DND-41 (cell line): ENCODE results near the gene FHIP1A.

Source experiments
- ATAC-seq: fragments of 200-7000 bp; cut with Tn5 transposase; 3 replicates; pipeline ENCODE4 v1.9.1; 2021; ENCODE audit warnings: low read depth; ENCODE audit not compliant: insufficient read depth
- DNase-seq: peaks from one replicate; pipeline ENCODE4 v3.0.0-alpha.2; 2020
- H2AFZ ChIP-seq: 2 replicates; pipeline ENCODE4 v1.6.0; 2012; ENCODE audit warnings: low read depth, low read length
- H3K27ac ChIP-seq: 2 replicates; pipeline ENCODE4 v1.5.1; 2012; ENCODE audit warnings: low read length, inconsistent platforms
- H3K27me3 ChIP-seq: fragments of 200-600 bp; sonication (generic); 2 replicates; pipeline ENCODE4 v1.6.0; 2012; ENCODE audit warnings: low read length, mild to moderate bottlenecking, inconsistent platforms; ENCODE audit not compliant: insufficient read depth, poor library complexity
- H3K36me3 ChIP-seq: 2 replicates; pipeline ENCODE4 v1.5.1; 2012; ENCODE audit warnings: low read length, inconsistent platforms; ENCODE audit not compliant: insufficient read depth
- H3K4me1 ChIP-seq: 2 replicates; pipeline ENCODE4 v1.5.1; 2012; ENCODE audit warnings: mild to moderate bottlenecking, low read length; ENCODE audit not compliant: insufficient read depth
- H3K4me2 ChIP-seq: 2 replicates; pipeline ENCODE4 v1.6.0; 2012; ENCODE audit warnings: mild to moderate bottlenecking, moderate library complexity, low read length, inconsistent platforms; ENCODE audit not compliant: insufficient read depth
- H3K4me3 ChIP-seq, 2 experiments: fragments of 200-600 bp in 1 of 2; shearing (Covaris generic) in 1 of 2; 2 replicates each; pipeline ENCODE4 v1.5.1; 2012 to 2016; ENCODE audit warnings: inconsistent platforms in 2 of 2, low read length in 2 of 2, mild to moderate bottlenecking in 2 of 2, low read depth in 1 of 2, moderate library complexity in 1 of 2
- H3K79me2 ChIP-seq: 2 replicates; pipeline ENCODE4 v1.6.0; 2012; ENCODE audit warnings: low read length, inconsistent platforms; ENCODE audit not compliant: insufficient read depth
- H3K9ac ChIP-seq: 2 replicates; pipeline ENCODE4 v1.6.0; 2012; ENCODE audit warnings: low read depth, mild to moderate bottlenecking, inconsistent platforms, low read length, moderate library complexity
- H3K9me3 ChIP-seq: 2 replicates; pipeline ENCODE4 v1.5.1; 2012; ENCODE audit warnings: low read length, moderate library complexity, mild to moderate bottlenecking, inconsistent platforms; ENCODE audit not compliant: insufficient read depth, severe bottlenecking
- H4K20me1 ChIP-seq: 2 replicates; pipeline ENCODE4 v1.6.0; 2012; ENCODE audit warnings: low read length; ENCODE audit not compliant: insufficient read depth
- CTCF ChIP-seq: IDR thresholded peaks from 2 replicates; pipeline ENCODE4 v1.5.1; 2012; ENCODE audit warnings: borderline replicate concordance, low read length, moderate library complexity, mild to moderate bottlenecking; ENCODE audit not compliant: poor library complexity, severe bottlenecking; ENCODE audit errors: extremely low read depth
- EZH2 ChIP-seq: IDR thresholded peaks from 3 replicates; pipeline ENCODE4 v1.6.1; 2012; ENCODE audit warnings: borderline replicate concordance, low read depth, mild to moderate bottlenecking, moderate library complexity, low read length, inconsistent platforms; ENCODE audit not compliant: severe bottlenecking

The FHIP1A gene

GRCh38 chr4:151437505-151437904, 28.5 kb downstream of the FHIP1A start:
- Histone ChIP-seq H3K9ac (no peak overlapping the region), H4K20me1 (no peaks in the 10 kb centered on the region), H3K4me3 (no peak overlapping the region), H3K4me1 (no peaks in the 10 kb centered on the region), H3K79me2 (no peaks in the 10 kb centered on the region), H3K27me3 (no peaks in the 10 kb centered on the region), H3K36me3 (no peaks in the 10 kb centered on the region), H3K9me3 (no peaks in the 10 kb centered on the region), H2AFZ (no peak overlapping the region), H3K4me2 (no peak overlapping the region), H3K27ac (no peak overlapping the region)
- TF ChIP-seq EZH2 (no peak), CTCF (no peak)
- no peak for ATAC-seq
- DNase-seq = no peak

GRCh38 chr4:151438154-151438553, 29.2 kb downstream of the FHIP1A start:
- Histone ChIP-seq H3K4me3 (no peak overlapping the region), H3K4me1 (no peaks in the 10 kb centered on the region), H3K4me2 (no peak overlapping the region), H4K20me1 (no peaks in the 10 kb centered on the region), H3K27me3 (no peaks in the 10 kb centered on the region), H3K36me3 (no peaks in the 10 kb centered on the region), H2AFZ (no peak overlapping the region), H3K9me3 (no peaks in the 10 kb centered on the region), H3K27ac (no peak overlapping the region), H3K9ac (no peak overlapping the region), H3K79me2 (no peaks in the 10 kb centered on the region)
- TF ChIP-seq EZH2 (no peak), CTCF (no peak)
- DNase-seq (no peak), ATAC-seq (no peak)

DNA sequence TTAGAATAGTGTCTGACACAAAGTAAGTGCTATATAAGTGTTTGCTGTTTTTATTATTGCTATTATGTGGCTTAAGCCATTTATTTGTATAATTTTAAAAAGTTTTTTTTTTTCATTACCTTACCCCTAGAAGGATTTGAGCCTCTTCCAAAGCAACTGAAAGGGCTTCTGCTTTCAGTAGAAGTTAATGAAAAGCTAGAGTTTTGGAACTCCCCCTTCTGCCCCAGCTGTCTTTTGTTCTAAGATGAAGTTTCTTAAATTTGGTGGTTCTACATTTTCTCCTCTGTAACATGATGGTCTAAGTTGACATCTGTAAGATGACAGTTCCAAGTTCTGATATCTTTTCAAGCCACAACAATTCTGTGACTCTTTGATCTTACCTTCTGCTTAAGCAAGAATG, 30.3 kb downstream of the FHIP1A start:
- Histone ChIP-seq H3K36me3 (no peaks in the 10 kb centered on the region), H3K79me2 (no peaks in the 10 kb centered on the region), H2AFZ (no peak overlapping the region), H3K4me3 (no peak overlapping the region), H4K20me1 (no peaks in the 10 kb centered on the region), H3K4me2 (no peak overlapping the region), H3K27me3 (peaks cover 4% of the 10 kb centered on the region), H3K9me3 (no peaks in the 10 kb centered on the region), H3K9ac (no peak overlapping the region), H3K27ac (no peak overlapping the region), H3K4me1 (no peaks in the 10 kb centered on the region)
- TF ChIP-seq EZH2 (no peak), CTCF (no peak)
- ATAC-seq (no peak), DNase-seq (no peak)

DNA sequence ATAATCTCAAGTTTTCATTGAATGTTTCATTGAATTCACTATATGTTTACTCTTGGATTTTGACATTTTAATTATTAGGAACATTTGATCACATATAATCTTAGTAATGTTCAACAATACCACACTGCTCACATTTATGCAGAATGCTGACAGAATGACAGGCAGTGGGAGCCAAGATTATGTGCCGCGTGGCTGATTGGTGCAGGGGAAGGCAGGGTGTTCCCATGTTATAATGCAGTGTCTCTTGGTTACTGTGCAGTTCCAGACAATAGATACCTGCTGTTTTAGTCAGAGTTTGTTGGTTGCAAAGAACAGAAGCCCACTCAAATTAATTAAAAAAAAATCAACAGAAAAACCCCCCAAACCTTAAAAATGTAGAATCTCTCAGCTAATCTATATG, 33.0 kb downstream of the FHIP1A start:
- Histone ChIP-seq H3K79me2 (no peaks in the 10 kb centered on the region), H3K4me1 (no peaks in the 10 kb centered on the region), H3K27me3 (peaks cover 6% of the 10 kb centered on the region), H3K4me3 (no peak overlapping the region), H3K36me3 (no peaks in the 10 kb centered on the region), H3K27ac (no peak overlapping the region), H2AFZ (no peak overlapping the region), H3K9ac (no peak overlapping the region), H3K4me2 (no peak overlapping the region), H4K20me1 (no peaks in the 10 kb centered on the region), H3K9me3 (no peaks in the 10 kb centered on the region)
- ATAC-seq = no peak
- no peak for DNase-seq
- TF ChIP-seq CTCF (no peak), EZH2 (no peak)
